H1 (cell line): ENCODE measurements around the gene GPR156. TPM values are rescaled to one million over a fixed set of nuclear protein-coding genes. Genes with fewer than 3 reads are reported as not detected.
A peak's percentile ranks its signal among the peaks of the same experiment; 100 is the strongest.

Experiments used
- ASH2L ChIP-seq: fragments of 200-600, 300-600 bp; sonication (generic); IDR thresholded peaks from one replicate; pipeline ENCODE4 v1.7.1; 2017; ENCODE audit warnings: low read length
- E2F6 ChIP-seq: IDR thresholded peaks from 2 replicates; pipeline ENCODE4 v1.6.1; 2012; ENCODE audit warnings: inconsistent platforms
- HDAC2 ChIP-seq, 2 experiments: fragments of 300-600 bp in 1 of 2; sonication (generic) in 1 of 2; IDR thresholded peaks; 2 replicates each; pipeline ENCODE4 v1.6.1; 2011 to 2012; ENCODE audit warnings: low read depth in 2 of 2, low read length in 2 of 2, mild to moderate bottlenecking in 2 of 2, moderate library complexity in 2 of 2, borderline replicate concordance in 1 of 2, inconsistent platforms in 1 of 2
- JUN ChIP-seq: IDR thresholded peaks from 2 replicates; pipeline ENCODE4 v1.6.1; 2011; ENCODE audit warnings: low read depth, mild to moderate bottlenecking, improper control_type of control experiment, low read length
- KDM1A ChIP-seq: fragments of 200-600, 300-600 bp; sonication (generic); IDR thresholded peaks from 2 replicates; pipeline ENCODE4 v1.7.1; 2016; ENCODE audit warnings: mild to moderate bottlenecking, low read length, borderline replicate concordance
- NANOG ChIP-seq: IDR thresholded peaks from 2 replicates; pipeline ENCODE4 v1.6.1; 2011; ENCODE audit warnings: low read length, low read depth, mild to moderate bottlenecking, inconsistent platforms; ENCODE audit not compliant: insufficient read depth, poor library complexity, severe bottlenecking
- PHF8 ChIP-seq: fragments of 200-600 bp; sonication (generic); conservative IDR thresholded peaks from 2 replicates; pipeline ENCODE4 v1.7.1; 2012; ENCODE audit warnings: low read depth, mild to moderate bottlenecking, inconsistent platforms, low read length, moderate library complexity
- SIRT6 ChIP-seq: IDR thresholded peaks from one replicate; pipeline ENCODE4 v1.7.1; 2012; ENCODE audit warnings: low read length, inconsistent platforms
- SRF ChIP-seq: IDR thresholded peaks from 2 replicates; pipeline ENCODE4 v1.6.1; 2011; ENCODE audit warnings: mild to moderate bottlenecking, low read depth, low read length, moderate library complexity
- TCF12 ChIP-seq: IDR thresholded peaks from 2 replicates; pipeline ENCODE4 v1.6.1; 2011; ENCODE audit warnings: low read depth, mild to moderate bottlenecking, low read length
- polyA plus RNA-seq, 7 experiments: library from polyadenylated mRNA; depleted of rRNA in 3 of 7; stranded (reverse) in 5 of 7; unstranded in 2 of 7; fragments of >200 nt in 5 of 7; fragments of 200-250 nt in 2 of 7; gene quantifications; 1 replicate in 5 of 7; 2 replicates in 1 of 7; 4 replicates in 1 of 7; pipeline versions ENCODE4 v1.2.1 to v1.2.3, GENCODE V29; 2011 to 2013; ENCODE audit warnings: missing spikeins in 2 of 7, mixed read lengths in 2 of 7
- total RNA-seq: library from RNA; stranded (reverse); fragmentation: NEBNext Ultra II Directional; extraction: Animal tissue kit (Norgen Biotek cat#: 25700); gene quantifications from 2 replicates; pipeline ENCODE4 v1.2.1, GENCODE V29; 2021

Gene GPR156
- total and polyA plus RNA-seq, 2 of the 8 experiments (the other 6 are each of a cell fraction or from before 2014, with no cell fraction given), result 1.6 to 1.8 TPM

GRCh38 chr3:120284747-120285507 is at the start of gene GPR156 (continued):
- TF ChIP-seq SRF (no peak), NANOG (no peak), ASH2L (peak; percentile 35), TCF12 (no peak), PHF8 (peak; percentile 29; the same call in 1 of the 2 replicates), E2F6 (peak; percentile 95), KDM1A (no peak), SIRT6 (no peak), JUN (no peak), HDAC2 (IDR thresholded peaks at IDR 0.05; ENCODE audit: borderline replicate concordance in 1 of 2, low read depth in 2 of 2, low read length in 2 of 2) (0 out of 4 replicates have a peak, but pooled peaks of 1 of the 2 experiments have one; percentile 51)
